ENCODE data around the gene NACC2. TPM values are rescaled to one million over a fixed set of nuclear protein-coding genes. Genes with fewer than 3 reads are reported as not detected.

Gene NACC2
- total and polyA plus RNA-seq, 2 of the 8 experiments (the other 6 are each of a cell fraction or from before 2014, with no cell fraction given): 8.3 to 14.0 TPM

GRCh38 chr9:136109351-136110081, 14.4 kb upstream of the NACC2 start (continued):
- no peak for TF ChIP-seq CEBPB (IDR thresholded peaks at IDR 0.05; ENCODE audit: low read depth, low read length)
- no peak for TF ChIP-seq BCL11A (IDR thresholded peaks at IDR 0.05; ENCODE audit: low read depth in 2 of 2, low read length in 2 of 2)
- TF ChIP-seq SP4 (IDR thresholded peaks at IDR 0.05; ENCODE audit: low read length): no peak
- no peak for TF ChIP-seq SP2 (IDR thresholded peaks at IDR 0.05; ENCODE audit: low read length)
- TF ChIP-seq ATF2 (IDR thresholded peaks at IDR 0.05; ENCODE audit: low read length): no peak
- TF ChIP-seq CREB1 (IDR thresholded peaks at IDR 0.05): 0 out of 2 replicates have a peak, but pooled peaks have one; percentile 8
- no peak; a peak in 1 of 3 replicates for TF ChIP-seq POLR2A (IDR thresholded peaks at IDR 0.05; ENCODE audit: control extremely low read depth in 1 of 2, low read depth in 2 of 2, low read length in 2 of 2)
- peak; percentile 45 for TF ChIP-seq E2F6 (IDR thresholded peaks at IDR 0.05)
- 0 out of 4 replicates have a peak, but pooled peaks have one; percentile 22 to 54 for TF ChIP-seq HDAC2 (IDR thresholded peaks at IDR 0.05; ENCODE audit: borderline replicate concordance in 1 of 2, low read depth in 2 of 2, low read length in 2 of 2)
- peak in 1 of 2 experiments; percentile 65; a peak in 1 of 3 replicates for TF ChIP-seq EP300 (IDR thresholded peaks at IDR 0.05; ENCODE audit: borderline replicate concordance in 1 of 2, low read depth in 2 of 2, low read length in 2 of 2)
- TF ChIP-seq RBBP5 (IDR thresholded peaks at IDR 0.05; ENCODE audit: borderline replicate concordance, low read depth, low read length): no peak; the same call in 1 of the 2 replicates
- TF ChIP-seq TEAD4 (IDR thresholded peaks at IDR 0.05; ENCODE audit: low read depth, low read length): peak; percentile 35; the same call in 1 of the 2 replicates
- TF ChIP-seq HDAC6 (IDR thresholded peaks at IDR 0.05; ENCODE audit: low read depth, low read length): no peak
- TF ChIP-seq SP1 (IDR thresholded peaks at IDR 0.05; ENCODE audit: low read depth, low read length): no peak
- peak; percentile 69 for TF ChIP-seq KDM4A (IDR thresholded peaks at IDR 0.05; ENCODE audit: low read depth, low read length, severe bottlenecking)
- no peak for TF ChIP-seq FOSL1 (IDR thresholded peaks at IDR 0.05; ENCODE audit: insufficient read depth, low read depth, low read length)
- no peak for TF ChIP-seq NANOG (IDR thresholded peaks at IDR 0.05; ENCODE audit: insufficient read depth, low read depth, low read length, poor library complexity, severe bottlenecking)
- TF ChIP-seq RFX5 (IDR thresholded peaks at IDR 0.05; ENCODE audit: borderline replicate concordance, low read depth, low read length): no peak
- no peak for TF ChIP-seq TAF7 (optimal IDR thresholded peaks at IDR 0.05; ENCODE audit: borderline replicate concordance, low read depth, low read length)
- peak; percentile 76 for TF ChIP-seq YY1 (IDR thresholded peaks at IDR 0.05; ENCODE audit: low read depth, low read length)
- TF ChIP-seq MAFK (IDR thresholded peaks at IDR 0.05; ENCODE audit: low read depth, low read length): no peak
- TF ChIP-seq SIX5 (IDR thresholded peaks at IDR 0.05; ENCODE audit: low read depth, low read length): no peak
- TF ChIP-seq SRF (IDR thresholded peaks at IDR 0.05; ENCODE audit: low read depth, low read length): no peak
